Hindlimb muscle (tissue), 1 donor: Measurements from ENCODE around the gene SLX4IP. TPM values are rescaled to one million over a fixed set of nuclear protein-coding genes. Genes with fewer than 3 reads are reported as not detected.

Experiments
- DNase-seq: peaks from one replicate; pipeline ENCODE4 v3.0.0-alpha.2; 2013
- polyA plus RNA-seq: library from polyadenylated mRNA; unstranded; fragments of 120-200 nt; gene quantifications from one replicate; pipeline ENCODE4 v1.2.1, GENCODE V29; 2013; ENCODE audit not compliant: insufficient read length

The SLX4IP gene
- polyA plus RNA-seq, 1 donor = 4.9 TPM

DNA sequence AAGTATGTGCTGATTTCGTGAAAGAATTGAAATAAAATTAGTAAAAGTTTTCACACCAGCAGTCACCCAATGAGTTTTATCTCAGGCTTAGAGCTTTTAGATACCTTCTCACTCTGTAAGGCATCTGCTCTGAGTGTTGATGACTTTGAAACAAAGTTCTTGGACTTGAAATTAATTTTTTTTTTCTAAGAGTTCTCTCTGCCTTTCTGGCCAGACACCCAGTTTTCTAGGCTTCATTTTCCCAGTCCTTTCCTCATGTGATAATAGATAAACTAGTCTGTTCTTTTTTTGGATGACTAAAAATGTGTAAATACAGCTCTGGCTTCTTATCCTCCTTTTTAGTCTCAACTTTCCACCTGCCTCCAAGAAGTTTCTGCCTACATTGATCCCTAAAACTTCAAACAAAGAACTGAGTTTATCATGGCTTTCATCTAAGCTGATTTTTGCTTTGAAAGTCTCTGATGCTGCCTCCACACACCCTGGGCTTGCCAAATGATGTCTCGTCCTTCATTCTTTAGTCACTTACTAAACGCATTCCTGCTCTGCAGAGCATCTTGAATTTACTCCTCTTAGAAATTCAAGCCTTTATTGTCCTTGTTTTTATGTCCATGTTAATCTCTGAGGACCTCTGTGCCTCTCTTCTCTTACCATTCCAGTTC lies 32.7 kb downstream of the SLX4IP start:
- no peak for DNase-seq

DNA sequence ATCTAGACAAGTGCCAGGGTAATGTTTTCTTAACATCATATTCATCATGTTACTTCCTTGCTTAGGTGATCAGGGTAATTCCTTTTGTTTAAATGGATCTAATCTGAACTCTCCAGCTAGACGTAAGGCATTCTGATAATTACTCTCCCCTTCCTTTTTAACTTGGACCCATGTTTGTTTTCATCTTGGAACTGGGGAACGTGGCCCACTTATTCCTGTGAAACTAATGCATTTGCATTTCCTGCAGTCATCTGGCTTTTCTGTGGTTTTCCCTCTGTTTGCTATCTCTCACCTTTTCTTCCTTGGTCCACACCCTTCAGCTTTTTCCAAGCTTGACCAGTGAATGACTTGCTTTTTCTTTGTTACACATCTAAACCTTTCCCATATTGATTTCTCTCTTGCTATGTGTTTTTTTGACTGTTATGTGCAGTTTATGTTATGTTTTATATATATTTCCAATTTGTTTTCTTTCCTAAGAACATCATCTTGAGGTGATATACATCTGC lies 33.3 kb downstream of the SLX4IP start:
- no peak for DNase-seq

DNA sequence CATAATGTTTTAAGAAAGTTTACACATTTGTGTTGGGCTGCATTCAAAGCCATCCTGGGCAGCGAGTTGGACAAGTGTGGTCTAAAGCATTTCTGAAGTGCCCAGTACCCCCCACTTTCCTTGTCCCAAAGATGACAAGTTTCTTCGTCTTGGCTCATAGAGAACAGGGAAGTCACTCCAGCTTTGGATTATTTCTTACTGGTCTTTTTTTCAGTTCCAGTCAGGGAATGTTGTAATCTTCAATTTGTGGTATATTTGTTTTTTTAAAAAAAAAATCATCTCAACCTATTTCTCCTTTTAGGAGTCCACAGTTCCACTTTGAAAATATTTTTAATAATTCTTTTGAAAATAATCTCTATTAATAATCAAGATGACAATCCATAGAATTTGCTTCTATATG lies 34.0 kb downstream of the SLX4IP start:
- no peak for DNase-seq

DNA sequence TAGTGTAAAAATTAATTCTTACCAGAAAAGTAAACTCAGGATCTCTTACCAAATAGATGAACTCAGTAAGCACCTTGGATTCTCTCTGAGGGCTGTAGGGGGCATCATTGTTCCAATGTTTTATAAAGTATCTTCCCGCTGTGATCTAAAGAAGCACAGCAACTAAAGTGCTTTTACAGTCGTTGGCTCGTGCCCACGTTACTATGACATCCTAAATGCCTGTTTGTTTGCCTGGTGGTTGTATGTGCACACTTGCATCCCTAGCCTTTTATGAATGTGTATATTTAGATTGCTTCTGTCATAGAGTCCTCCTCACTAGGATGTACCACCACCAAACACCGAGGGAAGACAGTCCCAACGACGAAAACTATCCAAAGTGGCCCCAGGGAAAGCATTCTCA lies 34.5 kb downstream of the SLX4IP start:
- peak; percentile 86 for DNase-seq

DNA sequence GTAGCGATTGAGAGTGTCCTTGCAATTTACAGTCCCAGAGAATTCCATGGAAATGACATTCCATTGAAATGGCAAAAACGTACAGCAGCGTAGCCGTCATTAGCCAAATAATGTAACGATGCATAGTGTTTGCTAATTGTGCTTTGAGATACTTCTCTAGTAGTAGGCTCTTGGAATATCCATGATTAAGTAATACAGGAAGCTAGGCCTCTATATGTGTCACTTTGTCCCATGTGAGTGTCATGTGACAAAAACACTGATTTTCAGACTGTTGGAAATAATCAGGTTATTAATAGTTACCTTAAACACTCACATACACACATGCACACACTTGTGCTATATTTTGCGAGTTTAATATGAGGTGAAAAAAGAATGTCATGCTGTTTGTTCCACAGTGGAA lies 35.2 kb downstream of the SLX4IP start:
- DNase-seq = no peak

DNA sequence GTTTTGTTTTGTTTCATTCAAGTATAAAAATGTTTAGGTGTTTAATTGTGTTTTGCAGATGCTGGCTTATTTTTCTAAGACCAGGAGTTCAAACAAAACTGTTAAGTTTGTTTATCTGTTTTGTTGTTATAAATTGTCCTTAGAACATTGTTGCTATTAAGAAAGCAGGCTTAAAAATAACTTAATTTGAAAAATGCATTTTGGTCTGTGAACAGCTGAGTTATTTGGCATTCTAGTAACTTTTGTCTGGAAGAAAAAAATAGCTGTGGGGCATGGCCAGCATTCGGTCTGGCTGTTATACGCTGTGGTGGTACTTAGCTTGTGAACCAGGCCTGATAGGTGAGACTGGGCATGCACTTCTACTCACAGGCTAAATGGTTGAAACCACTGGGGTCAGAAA lies 37.8 kb downstream of the SLX4IP start:
- DNase-seq = no peak

DNA sequence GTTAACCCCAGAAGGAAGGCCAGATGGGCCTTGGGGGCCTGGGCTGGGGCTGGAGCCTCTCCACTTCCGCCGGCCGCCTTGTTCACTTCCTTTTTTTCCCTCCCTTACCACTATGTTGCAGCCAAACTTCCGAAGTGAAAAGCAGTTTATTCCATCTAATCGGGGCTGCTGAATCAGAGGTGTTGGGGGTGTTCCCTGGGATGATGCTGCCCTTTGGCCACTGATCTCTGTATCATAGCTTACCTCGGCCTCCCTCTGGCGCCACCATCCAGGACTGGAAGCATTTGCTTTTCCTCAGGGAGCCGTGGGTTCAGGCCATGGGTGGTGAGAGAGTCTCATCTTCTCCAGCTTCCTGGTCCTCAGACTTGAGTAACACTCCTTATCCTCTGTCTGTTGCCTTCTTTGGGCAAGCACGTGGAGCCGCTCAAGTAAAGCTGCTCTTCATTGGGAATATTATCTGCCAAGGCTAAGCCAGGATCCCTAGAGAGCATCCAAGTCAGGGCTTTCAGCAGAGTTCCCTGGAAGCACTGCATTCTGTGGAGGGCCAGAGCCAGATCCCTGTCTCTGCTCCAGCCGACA lies 39.6 kb downstream of the SLX4IP start:
- DNase-seq = no peak

DNA sequence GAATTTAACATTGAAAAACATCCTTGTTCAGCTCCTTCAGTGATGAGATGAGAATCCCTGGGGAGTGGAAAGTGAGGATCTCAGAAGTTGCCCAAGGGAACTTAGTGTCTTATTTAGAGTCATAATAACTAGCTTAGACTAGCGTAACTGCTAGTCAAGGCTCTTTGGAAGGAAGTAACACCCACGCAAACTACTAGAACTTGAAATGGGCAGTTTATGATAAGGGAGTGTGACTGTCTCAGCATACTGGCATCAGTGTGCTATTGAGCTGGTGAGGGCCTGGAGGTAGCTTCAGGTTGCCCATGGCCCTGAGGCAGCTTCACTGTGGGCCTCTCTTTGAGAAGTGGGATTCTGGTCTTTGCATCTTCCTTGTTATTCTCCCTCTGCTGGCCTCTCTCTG lies 40.1 kb downstream of the SLX4IP start:
- no peak for DNase-seq

DNA sequence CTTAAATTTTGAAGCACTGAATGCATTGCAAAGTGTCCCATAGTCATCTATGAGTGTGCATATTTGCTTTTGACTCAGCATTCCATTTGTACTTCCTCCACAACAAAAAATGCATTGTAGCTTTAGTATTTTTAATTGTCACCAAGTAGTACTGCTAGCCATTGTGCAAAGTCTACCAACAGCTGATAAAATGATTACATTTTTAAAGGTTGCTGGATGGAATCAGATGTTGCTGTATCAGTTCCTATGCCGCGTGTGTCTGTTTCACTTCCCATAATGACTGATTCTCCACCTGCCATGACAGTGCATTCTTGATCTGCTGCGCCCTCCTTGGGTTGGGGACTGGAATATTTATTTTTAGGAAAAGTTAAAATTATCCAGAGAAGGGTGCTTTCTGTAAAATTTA lies 41.2 kb downstream of the SLX4IP start:
- no peak for DNase-seq

DNA sequence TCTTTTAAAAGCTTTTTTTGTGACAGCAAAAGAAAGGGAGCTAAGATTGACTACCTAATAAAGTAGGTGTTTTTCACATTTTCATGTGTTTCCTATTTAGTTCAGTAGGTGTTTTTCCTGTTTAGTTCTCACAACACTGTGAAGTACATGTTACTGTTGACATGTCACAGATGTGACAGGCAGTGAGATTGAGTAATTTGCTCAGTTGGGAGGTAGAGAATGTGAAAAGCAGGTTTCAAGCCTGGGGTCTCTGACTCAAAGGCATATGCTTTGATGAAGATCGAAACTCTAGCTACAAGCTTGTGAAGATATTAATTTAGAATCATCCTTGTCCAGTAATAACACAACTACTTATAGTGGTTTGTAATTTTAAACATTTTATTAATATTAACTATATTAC lies 43.1 kb downstream of the SLX4IP start:
- no peak for DNase-seq

DNA sequence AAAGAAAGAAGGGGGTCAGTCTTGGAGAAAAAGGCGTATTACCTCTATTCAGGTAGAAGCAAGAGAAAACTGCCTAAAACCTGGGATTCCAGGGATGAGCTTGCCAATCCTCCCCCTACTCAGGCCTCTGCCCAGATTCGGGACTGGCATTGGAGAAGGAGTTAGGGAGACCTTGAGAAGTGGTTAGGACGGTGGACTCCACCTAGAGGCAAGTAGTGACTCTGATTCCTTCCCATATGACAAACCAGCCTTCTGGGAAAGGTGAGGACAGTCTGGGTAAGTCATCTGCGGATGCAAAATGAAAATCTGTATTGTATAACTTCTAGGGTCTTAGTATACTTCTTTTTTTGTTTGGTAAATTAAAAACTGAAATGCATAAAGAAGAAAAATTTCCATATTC lies 43.8 kb downstream of the SLX4IP start:
- DNase-seq = no peak

DNA sequence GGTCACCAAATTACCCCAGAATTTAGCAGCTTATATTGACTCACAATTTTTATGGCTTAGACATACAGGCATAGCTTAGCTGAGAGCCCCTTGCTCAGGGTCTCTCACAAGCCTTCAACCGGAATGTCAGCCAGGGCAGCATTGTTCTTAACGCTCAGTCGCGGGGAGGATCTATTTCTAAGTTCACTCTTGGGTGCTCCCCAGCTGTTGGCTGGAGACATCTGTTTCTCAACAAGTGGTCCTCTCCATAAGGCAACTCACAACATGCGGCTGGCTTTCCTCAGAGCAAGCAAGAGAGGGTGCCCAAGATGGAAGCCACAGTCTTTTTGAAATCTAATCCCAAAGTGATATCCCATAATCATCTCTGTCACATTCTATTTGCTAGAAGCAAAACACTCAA lies 46.6 kb downstream of the SLX4IP start:
- no peak for DNase-seq

DNA sequence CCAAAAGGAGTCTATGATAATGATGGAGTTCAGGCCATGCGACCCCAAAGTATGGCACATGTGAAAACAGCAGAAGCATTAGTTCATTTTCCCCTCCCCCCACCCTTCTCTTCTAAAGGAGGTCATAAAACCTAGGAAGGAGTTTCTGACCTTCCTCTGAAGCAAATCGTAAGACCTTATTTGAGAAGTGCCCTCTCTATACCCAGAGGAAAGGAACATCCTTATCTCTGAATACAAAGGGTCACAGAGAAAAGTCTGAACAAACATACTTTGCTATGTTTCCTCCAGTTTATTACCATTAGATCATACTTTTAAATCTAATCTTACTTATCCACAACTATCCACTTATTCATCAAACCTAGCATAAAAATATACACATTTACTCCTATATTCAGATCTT lies 48.6 kb downstream of the SLX4IP start:
- DNase-seq = no peak

DNA sequence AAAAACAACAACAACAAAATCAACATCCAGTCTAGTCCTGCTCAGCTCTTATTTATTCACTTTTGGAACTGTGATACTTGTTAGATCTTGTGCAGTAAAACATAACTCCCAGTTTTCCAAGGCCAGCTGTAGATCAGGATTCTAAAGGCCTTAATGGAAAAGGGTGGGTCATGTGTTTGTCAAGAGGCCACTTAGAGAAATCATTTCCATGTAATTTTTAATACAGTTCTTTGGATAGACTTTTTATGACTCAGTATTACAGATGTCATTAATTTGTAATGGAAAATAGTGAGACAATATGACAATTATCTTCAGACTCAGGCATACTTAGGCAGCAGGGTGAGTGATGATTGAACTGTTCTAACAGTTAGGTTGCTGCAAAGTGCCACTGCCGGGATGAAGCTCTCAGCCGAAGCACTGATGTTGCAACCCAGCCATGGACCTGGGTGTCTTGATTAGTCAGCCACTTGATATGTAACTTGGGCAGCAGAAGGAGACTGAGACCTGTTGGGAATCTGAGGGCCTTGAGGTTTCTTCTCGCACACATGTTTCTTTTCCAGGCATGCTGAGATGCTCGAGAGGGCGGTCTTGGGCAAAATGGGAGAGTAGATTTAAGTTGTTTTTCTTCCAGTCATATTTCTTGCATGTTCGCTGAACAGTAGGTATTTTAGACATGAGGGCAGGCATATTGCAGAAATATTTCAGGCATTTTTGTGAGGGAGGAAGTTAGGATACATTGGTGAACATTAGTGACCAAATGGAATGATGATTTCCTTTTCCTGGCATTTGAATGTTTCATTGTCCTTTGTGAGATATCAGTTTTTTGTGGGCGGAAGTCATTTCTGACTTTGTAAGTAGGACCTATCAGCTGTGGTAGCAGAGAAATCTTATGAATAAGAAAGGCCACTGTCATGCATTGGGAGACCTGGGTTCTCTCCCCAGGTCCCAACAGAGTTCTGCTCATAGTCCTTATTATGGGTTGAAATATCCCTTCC lies 52.3 kb downstream of the SLX4IP start:
- no peak for DNase-seq

DNA sequence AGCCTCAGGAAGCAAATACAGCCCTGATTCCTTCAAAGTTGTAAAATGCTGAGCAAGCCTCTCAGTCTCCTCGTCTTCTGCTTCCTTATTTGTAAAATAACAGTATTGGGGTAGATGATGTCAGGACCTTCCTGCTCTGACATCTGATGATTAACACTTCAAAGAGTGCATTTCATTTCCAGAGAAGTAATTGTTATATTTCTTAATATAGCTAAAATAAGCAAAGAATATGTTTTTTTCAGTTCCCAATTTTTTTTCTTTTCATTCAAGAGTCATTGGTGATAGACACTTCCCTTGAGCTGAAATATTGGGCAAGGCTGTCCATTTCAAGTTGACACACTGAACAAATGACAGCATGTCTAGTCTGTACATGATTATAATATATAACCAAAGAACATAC lies 53.4 kb downstream of the SLX4IP start:
- no peak for DNase-seq

DNA sequence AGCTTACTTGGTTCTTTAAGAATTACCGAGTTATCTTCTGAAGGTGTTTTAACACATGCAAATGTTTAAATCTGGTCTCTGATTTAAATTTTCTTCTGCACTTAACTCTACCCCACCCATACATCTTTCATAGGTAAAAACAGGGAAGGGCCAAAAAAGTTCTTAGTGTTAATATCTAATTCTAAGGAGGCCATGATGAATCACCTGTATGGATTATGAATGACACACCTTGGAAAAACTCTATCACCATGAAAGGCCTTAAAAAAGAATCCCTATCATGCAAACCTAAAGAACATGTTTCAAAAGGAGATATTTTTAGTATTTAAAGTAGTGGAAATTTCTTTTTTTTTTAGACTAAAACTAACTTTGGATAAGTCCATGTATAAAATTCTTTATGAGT lies 54.7 kb downstream of the SLX4IP start:
- no peak for DNase-seq

DNA sequence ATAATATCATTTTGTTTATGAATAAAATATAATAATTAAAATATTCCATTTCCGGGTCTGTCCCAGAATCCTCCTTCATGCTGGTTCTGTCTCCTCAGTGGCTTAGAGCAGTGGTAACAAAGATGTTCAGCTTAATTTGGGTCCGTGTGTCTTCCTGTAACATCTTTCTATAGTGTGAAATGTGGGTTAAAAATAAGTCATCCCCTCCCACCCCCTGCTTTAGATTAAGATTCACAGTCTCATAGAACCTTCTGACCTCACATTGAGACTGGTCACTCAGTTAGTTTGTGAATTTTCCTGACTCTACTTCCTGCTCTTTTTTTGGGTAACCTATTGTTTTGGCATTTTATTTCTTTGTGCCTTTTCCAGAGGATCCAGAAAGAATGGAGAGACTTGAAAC lies 55.2 kb downstream of the SLX4IP start:
- no peak for DNase-seq

DNA sequence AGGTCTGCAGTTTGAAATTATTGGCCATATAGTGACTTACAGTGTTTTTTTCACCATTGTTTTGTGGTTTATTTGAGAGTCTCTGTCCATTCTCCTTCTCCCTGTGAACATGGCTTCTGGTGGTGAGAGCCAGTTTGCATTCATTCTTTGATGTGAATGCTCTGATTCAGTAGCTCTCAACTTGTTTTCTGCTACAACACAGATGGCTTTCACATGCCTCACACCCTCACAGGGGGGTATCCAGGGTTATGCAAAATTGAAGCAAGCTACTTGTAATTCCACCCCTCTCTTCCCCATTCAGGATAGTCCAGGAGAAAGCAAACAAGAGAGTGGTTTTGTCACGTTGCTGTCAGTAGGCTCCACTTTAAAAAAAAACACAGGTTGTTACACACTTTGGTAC lies 55.6 kb downstream of the SLX4IP start:
- no peak for DNase-seq

DNA sequence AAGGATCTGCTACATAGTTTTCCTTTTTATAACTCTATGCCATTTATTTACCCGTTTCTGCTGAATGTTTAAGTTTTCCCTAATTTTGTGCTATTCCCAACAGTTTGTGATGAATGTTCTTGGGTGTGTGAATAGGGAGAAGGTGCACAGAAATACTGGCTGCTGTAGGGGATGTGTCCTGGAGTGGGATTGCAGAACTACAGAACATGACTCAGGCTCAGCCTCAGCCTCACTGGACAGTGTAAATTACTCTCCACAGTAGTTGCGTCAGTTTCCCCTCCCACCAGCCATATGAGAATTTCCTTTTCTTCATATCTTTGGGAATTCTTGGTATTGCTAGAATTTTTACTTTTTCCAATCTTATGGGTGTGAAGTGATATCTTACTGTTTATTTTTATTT lies 57.0 kb downstream of the SLX4IP start:
- DNase-seq = no peak

DNA sequence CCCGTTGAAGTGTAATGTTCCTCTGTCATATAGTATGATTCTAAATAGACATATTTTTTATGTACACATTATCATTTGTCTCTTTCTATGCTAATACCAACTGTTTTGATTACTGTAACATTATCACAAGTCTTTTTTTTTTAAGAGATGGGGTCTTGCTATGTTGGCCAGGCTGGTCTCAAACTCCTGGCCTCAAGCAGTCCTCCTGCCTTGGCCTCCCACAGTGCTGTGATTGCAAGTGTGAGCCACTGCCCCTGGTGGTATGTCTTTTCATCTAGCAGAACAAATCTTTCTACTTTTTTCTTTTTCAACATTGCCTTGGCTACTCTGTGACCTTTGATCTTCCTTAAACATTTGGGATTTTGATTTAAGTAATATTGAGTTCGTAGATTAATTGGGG lies 57.7 kb downstream of the SLX4IP start:
- no peak for DNase-seq

DNA sequence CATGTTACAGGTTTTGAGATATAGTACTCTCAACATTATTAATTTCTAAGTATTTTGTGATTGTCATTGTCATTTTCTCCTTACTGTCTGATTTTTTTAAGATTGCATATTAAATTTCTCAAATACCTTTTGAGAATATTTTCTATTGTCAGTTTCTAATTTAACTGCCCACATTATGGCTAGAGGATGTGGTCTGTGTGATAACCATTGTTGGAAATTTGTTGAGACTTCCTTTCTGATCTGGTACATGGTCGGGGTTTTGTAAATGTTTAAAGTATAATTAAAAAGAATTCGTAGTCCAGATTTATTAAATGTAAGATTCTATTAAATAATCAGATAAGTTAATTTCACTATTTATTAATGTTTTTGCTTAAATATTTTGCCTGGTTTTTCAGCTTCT lies 60.1 kb downstream of the SLX4IP start:
- DNase-seq = no peak

DNA sequence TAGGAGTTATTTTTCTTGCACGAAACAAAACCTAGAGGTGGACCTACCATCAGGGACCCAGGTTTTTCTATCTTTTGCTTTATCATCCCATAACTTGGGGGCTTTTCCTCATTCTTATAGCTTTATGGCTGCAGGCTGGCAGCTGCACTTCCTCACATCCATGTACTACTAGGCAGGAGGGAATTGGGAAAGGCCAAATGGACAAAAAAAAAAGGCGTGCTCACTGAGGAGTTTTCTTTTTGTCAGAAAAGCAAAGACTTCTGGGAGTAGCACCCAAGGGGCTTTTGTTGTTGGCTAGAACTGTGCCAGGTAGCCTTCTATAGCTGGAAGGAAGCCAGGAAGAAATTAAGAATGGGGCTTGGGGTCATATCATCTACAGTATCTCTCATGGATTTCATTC lies 61.4 kb downstream of the SLX4IP start:
- DNase-seq = no peak

DNA sequence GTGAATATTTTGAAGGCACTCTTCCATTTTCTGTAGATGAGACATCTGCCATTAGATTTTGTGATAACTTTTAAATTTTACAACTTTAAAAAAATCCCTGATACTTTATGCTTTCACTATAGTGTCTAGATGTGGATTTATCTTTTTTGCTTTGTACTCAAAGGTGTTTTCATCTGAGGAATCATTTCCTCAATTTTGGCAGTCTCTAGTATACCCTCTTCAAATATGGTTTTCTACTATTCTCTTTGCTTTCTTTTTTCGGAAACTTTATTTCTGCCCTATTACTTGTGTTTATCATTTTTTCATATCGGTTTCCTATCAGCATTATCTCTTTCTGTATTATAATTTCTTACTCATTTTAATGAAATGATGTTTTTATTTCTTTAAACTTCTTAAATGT lies 62.2 kb downstream of the SLX4IP start:
- no peak for DNase-seq

DNA sequence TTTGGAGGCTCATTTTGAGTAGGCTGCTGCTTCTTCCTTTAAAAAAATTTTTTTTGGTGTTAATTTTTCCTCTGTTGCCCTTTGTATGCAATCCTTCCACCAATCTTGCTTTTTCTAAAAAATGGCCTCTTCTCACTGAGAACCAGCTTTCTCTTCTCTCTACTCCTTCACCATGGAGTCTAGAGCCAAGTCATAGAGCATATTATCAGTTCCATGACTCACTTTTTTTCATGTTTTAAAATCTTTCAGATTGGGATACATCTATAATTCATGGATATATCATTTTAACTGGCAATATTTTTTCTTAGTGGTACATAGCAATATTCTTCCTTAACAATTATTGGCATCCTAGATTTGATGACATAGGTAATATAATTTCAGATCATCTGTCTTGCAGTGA lies 62.7 kb downstream of the SLX4IP start:
- DNase-seq = no peak
